Prostate gland (tissue), 2 donors: ENCODE measurements around the gene SMIM36. TPM values are rescaled to one million over a fixed set of nuclear protein-coding genes. Genes with fewer than 3 reads are reported as not detected.
A peak's percentile ranks its signal among the peaks of the same experiment; 100 is the strongest.

Experiments
- DNase-seq: peaks from one replicate; pipeline ENCODE4 v3.0.0-alpha.2; 2019; ENCODE audit warnings: low spot score
- H3K27ac ChIP-seq, 2 donors: fragments of 200-600 bp; sonication (generic); 2 replicates each; pipeline ENCODE4 v1.5.1; 2017 to 2019
- H3K27me3 ChIP-seq: fragments of 200-600 bp; sonication (generic); replicated peaks from 2 replicates; pipeline ENCODE4 v1.5.1; 2019; ENCODE audit not compliant: insufficient read depth
- H3K36me3 ChIP-seq, 2 donors: fragments of 200-600 bp; sonication (generic); 1 replicate in 1 of 2; 2 replicates in 1 of 2; pipeline versions ENCODE4 v1.5.1 to v1.8.1; 2017 to 2019
- H3K4me1 ChIP-seq: fragments of 200-600 bp; sonication (generic); replicated peaks from 2 replicates; pipeline ENCODE4 v1.5.1; 2019
- H3K4me3 ChIP-seq, 2 donors: fragments of 200-600 bp; sonication (generic); 2 replicates each; pipeline ENCODE4 v1.5.1; 2017 to 2019
- H3K9me3 ChIP-seq: fragments of 200-600 bp; sonication (generic); 2 replicates; pipeline ENCODE4 v1.5.1; 2017
- POLR2A ChIP-seq: fragments of 450-650 bp; IDR thresholded peaks from one replicate; pipeline ENCODE4 v1.6.1; 2016; ENCODE audit warnings: antibody characterized with exemption, mild to moderate bottlenecking
- POLR2AphosphoS5 ChIP-seq: sonication (generic); formaldehyde crosslinking; IDR thresholded peaks from one replicate; pipeline ENCODE4 v1.6.1; 2017; ENCODE audit warnings: antibody characterized with exemption
- WGBS: methylation state at CpG from one replicate; pipeline ENCODE4 v1.1.5; 2018; 5-methylcytosine and 5-hydroxymethylcytosine counted together
- intact Hi-C: fragments of 100-400 bp; cut with DNase I; formaldehyde crosslinking; loops from one replicate; pipeline ENCODE4 v1.14.2; 2022
- total RNA-seq, 2 donors: library from RNA; depleted of rRNA; stranded (reverse); fragments of >200 nt; gene quantifications; one replicate each; pipeline ENCODE4 v1.1.0, GENCODE V29; 2016
- TF ChIP-seq, protein P1 (sequence below), 4 experiments: fragments of 200-600 bp in 2 of 4; fragments of 450-650 bp in 2 of 4; sonication (generic) in 2 of 4; IDR thresholded peaks; 1 replicate in 3 of 4; 2 replicates in 1 of 4; pipeline ENCODE4 v1.5.1; 2016 to 2019; ENCODE audit warnings: antibody characterized with exemption in 4 of 4, mild to moderate bottlenecking in 2 of 4, moderate library complexity in 2 of 4

The SMIM36 gene
- total RNA-seq, 2 donors from 2014 or later, result not detected

DNA sequence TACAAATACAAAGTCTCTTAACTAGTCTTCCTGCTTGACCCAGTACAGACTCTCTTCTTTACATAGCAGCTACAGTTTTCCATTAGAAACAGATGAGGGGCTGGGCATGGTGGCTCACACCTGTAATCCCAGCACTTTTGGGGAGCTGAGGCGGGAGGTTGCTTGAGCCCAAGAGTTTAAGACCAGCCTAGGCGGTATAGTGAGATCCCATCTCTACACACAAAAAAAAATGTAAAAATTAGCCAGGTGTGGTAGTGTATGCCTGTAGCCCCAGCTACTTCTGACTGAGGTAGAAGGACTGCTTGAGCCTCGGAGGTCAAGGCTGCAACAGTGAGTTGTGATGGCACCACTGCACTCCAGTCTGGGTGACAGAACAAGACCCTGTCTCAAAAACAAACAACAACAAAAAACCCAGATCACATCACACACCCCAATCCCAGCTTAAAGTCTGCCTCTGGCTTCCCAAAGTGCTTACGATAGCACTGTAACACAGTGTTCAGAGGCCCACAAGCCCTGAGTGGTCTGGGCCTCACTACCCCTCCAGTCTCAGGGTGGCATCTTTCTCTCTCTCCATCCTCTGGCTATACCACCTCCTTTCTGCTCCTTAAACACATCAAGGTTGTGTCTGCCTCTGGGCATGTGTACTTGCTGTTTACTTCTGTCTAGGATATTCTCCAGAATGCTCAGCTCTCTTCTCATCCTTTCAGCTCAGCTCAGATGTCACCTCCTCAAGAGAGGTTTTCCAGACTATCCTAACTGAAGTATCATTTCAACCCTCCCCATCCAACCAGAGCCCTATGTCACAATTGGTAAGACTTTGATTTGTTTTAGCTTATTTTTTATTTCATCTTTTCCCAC is 93.6 kb downstream of the SMIM36 start:
- no peak for DNase-seq
- 97% methylated on average over 4 of the region's 4 CpGs for WGBS
- no peak overlapping the region for H3K4me3 ChIP-seq
- no peaks in the 10 kb centered on the region for H3K9me3 ChIP-seq
- H3K27me3 ChIP-seq, result no peaks in the 10 kb centered on the region
- no peak overlapping the region for H3K27ac ChIP-seq
- intact Hi-C loops, result loop anchor here (5.0 kb wide), 1 partner anchor 95 kb away; the partner anchor contains the start of gene SMIM36
- TF ChIP-seq POLR2A, result no peak
- TF ChIP-seq, protein P1, sequence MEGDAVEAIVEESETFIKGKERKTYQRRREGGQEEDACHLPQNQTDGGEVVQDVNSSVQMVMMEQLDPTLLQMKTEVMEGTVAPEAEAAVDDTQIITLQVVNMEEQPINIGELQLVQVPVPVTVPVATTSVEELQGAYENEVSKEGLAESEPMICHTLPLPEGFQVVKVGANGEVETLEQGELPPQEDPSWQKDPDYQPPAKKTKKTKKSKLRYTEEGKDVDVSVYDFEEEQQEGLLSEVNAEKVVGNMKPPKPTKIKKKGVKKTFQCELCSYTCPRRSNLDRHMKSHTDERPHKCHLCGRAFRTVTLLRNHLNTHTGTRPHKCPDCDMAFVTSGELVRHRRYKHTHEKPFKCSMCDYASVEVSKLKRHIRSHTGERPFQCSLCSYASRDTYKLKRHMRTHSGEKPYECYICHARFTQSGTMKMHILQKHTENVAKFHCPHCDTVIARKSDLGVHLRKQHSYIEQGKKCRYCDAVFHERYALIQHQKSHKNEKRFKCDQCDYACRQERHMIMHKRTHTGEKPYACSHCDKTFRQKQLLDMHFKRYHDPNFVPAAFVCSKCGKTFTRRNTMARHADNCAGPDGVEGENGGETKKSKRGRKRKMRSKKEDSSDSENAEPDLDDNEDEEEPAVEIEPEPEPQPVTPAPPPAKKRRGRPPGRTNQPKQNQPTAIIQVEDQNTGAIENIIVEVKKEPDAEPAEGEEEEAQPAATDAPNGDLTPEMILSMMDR (IDR thresholded peaks at IDR 0.05), result no peak
- TF ChIP-seq POLR2AphosphoS5, result no peak
- no peaks in the 10 kb centered on the region for H3K4me1 ChIP-seq
- H3K36me3 ChIP-seq, result no peaks in the 10 kb centered on the region

DNA sequence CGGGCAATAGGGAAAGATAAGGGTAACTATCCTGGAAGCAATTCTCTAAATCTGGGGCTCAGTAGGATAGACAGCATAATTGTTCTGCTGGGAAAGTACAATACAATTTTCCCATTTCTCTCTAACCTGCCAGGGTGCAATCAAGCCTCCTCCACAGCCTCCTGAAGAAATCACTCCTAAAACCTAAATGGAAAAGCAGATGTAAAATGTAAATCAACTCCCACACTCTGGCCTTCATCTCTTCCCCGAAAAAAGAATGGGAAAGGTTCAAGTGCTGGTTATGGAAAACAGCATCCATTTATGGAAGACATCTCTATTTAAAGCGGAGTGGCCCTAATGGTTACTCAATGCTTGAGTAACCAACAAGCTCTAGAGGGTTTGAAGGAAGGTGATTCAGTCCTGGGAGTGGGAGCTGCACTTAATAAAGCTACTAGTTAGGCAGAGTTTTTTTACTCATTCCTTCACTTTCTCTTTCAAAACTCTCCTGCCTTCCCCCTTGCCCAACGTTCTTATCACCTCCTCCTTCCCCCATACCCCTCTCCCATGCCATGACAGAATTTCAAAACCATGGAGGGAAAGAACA is 94.7 kb downstream of the SMIM36 start:
- TF ChIP-seq POLR2A (no peak), POLR2AphosphoS5 (no peak)
- TF ChIP-seq, protein P1 (IDR thresholded peaks at IDR 0.05), result no peak
- H3K9me3 ChIP-seq, result no peaks in the 10 kb centered on the region
- intact Hi-C loops, result loop anchor here (5.0 kb wide), 1 partner anchor 96 kb away; the partner anchor contains the start of gene SMIM36
- no peak overlapping the region for H3K27ac ChIP-seq
- no peak for DNase-seq
- no peak overlapping the region for H3K4me3 ChIP-seq
- H3K27me3 ChIP-seq, result no peaks in the 10 kb centered on the region
- no peaks in the 10 kb centered on the region for H3K4me1 ChIP-seq
- 74% methylated on average over 4 of the region's 4 CpGs for WGBS
- no peaks in the 10 kb centered on the region for H3K36me3 ChIP-seq

DNA sequence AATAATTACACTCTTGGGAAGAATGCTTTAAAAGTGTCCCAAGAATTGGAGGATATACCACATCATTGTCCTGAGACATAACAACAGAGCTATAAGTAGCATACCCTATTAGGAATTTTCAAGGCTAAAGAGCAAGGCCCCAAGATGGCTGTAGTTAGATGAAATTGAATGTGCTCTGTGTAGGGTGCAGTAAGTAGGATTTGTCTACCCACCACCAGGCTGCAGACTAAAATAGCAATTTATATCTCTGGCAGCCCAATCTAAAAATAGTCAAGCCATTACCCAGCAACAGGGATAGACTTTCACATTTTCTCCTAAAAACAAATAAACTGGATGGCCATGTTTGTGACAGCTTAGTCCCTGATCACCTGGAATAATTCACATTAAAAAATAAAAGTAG is 95.3 kb downstream of the SMIM36 start:
- Histone ChIP-seq H3K36me3 (no peaks in the 10 kb centered on the region), H3K27me3 (no peaks in the 10 kb centered on the region), H3K4me1 (no peaks in the 10 kb centered on the region), H3K27ac (no peak overlapping the region), H3K4me3 (no peak overlapping the region), H3K9me3 (no peaks in the 10 kb centered on the region)
- TF ChIP-seq POLR2AphosphoS5, result no peak
- TF ChIP-seq, protein P1 (IDR thresholded peaks at IDR 0.05), result peak in 1 of 4 experiments; percentile 4
- no peak for DNase-seq
- intact Hi-C loops, result loop anchor here (5.0 kb wide), 1 partner anchor 96 kb away; the partner anchor contains the start of gene SMIM36

DNA sequence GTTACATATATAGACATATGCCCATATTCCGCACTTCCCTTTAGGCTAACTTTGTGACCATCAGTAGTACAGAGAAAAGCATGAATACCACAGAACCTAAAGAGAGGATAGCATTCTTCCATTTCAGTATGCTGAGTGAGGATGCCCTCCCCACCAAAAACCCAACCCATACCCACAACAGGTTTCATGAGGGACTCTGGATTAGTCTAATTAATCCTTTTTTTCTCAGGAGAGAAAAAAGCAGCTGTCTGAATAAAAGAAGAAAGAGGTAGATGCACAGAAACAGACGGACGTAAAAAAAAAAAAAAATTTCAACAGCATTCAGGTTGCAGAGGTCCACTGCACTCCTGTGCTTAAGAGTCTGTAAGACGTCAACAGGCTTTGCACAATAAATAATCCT is 96.3 kb downstream of the SMIM36 start:
- Histone ChIP-seq H3K4me1 (no peaks in the 10 kb centered on the region), H3K27ac (no peak overlapping the region), H3K27me3 (no peaks in the 10 kb centered on the region), H3K9me3 (no peaks in the 10 kb centered on the region), H3K36me3 (no peaks in the 10 kb centered on the region), H3K4me3 (no peak overlapping the region)
- intact Hi-C loops, result loop anchor here (5.0 kb wide), 1 partner anchor 97 kb away; the partner anchor contains the start of gene SMIM36
- no peak for TF ChIP-seq POLR2AphosphoS5
- TF ChIP-seq, protein P1 (IDR thresholded peaks at IDR 0.05), result no peak
- no peak for TF ChIP-seq POLR2A
- no peak for DNase-seq
- WGBS, result 92% methylated on average over 4 of the region's 4 CpGs
